B cell (primary cell): ENCODE results near the gene RNFT2. TPM values are rescaled to one million over a fixed set of nuclear protein-coding genes. Genes with fewer than 3 reads are reported as not detected.

Experiments used
- ATAC-seq: fragments of 200-7000 bp; cut with Tn5 transposase; one replicate; pipeline ENCODE4 v1.10.0; 2021; ENCODE audit warnings: low read depth, mild to moderate bottlenecking, moderate number of reproducible peaks, moderate library complexity
- CTCF ChIA-PET: fragments of 350-600 bp; sonication (Branson Sonifier 250); formaldehyde crosslinking; loops from one replicate; lab custom pipeline; 2021; ENCODE audit warnings: antibody characterized with exemption, inconsistent platforms; lab: Charles Lee
- POLR2A ChIA-PET: fragments of 350-600 bp; sonication (Branson Sonifier 250); formaldehyde crosslinking; loops from one replicate; lab custom pipeline; 2021; ENCODE audit warnings: antibody characterized with exemption; lab: Charles Lee
- DNase-seq: peaks from one replicate; pipeline ENCODE4 v3.0.0; 2013
- H2AFZ ChIP-seq: 2 replicates; pipeline ENCODE4 v1.6.1; 2012; ENCODE audit warnings: mild to moderate bottlenecking, low read depth, low read length; ENCODE audit not compliant: insufficient read depth, poor library complexity, severe bottlenecking
- H3K27ac ChIP-seq, 2 donors: 1 replicate in 1 of 2; 2 replicates in 1 of 2; pipeline ENCODE4 v1.5.1; 2012 to 2013; ENCODE audit warnings: low read length in 2 of 2, mild to moderate bottlenecking in 2 of 2, moderate library complexity in 1 of 2
- H3K27me3 ChIP-seq, 4 experiments: fragments of 200-600 bp in 1 of 4; sonication (generic) in 1 of 4; replicated peaks in 1 of 4; 1 replicate in 2 of 4; 2 replicates in 2 of 4; pipeline versions ENCODE4 v1.6.1 to v1.7.0; 2013 to 2016; ENCODE audit warnings: low read length in 3 of 4, mild to moderate bottlenecking in 2 of 4, mixed read lengths in 1 of 4, moderate library complexity in 1 of 4; ENCODE audit not compliant: insufficient read depth in 4 of 4, control insufficient read depth in 3 of 4; ENCODE audit errors: control extremely low read depth in 1 of 4
- H3K36me3 ChIP-seq, 2 experiments: replicated peaks in 1 of 2; 1 replicate in 1 of 2; 2 replicates in 1 of 2; pipeline versions ENCODE4 v1.6.1 to v1.7.1; 2013; ENCODE audit warnings: low read length in 1 of 2; ENCODE audit not compliant: insufficient read depth in 2 of 2, control insufficient read depth in 1 of 2; ENCODE audit errors: control extremely low read depth in 1 of 2, extremely low read depth in 1 of 2
- H3K4me1 ChIP-seq, 2 donors: fragments of 200-600 bp in 1 of 2; sonication (generic) in 1 of 2; 1 replicate in 1 of 2; 2 replicates in 1 of 2; pipeline versions ENCODE4 v1.5.1 to v1.6.1; 2013 to 2017; ENCODE audit warnings: low read length in 2 of 2; ENCODE audit not compliant: control insufficient read depth in 2 of 2, insufficient read depth in 2 of 2
- H3K4me2 ChIP-seq: replicated peaks from 2 replicates; pipeline ENCODE3; 2012; ENCODE audit warnings: mild to moderate bottlenecking, low read depth, low read length; ENCODE audit not compliant: poor library complexity, severe bottlenecking
- H3K4me3 ChIP-seq, 5 experiments: fragments of 200-600 bp in 1 of 5; sonication (generic) in 1 of 5; 1 replicate in 3 of 5; 2 replicates in 2 of 5; pipeline versions ENCODE4 v1.5.1 to v1.7.0; 2011 to 2016; ENCODE audit warnings: low read length in 4 of 5, mild to moderate bottlenecking in 4 of 5, low read depth in 2 of 5, control low read depth in 1 of 5, moderate library complexity in 1 of 5; ENCODE audit not compliant: insufficient read depth in 1 of 5; ENCODE audit errors: control extremely low read depth in 1 of 5, extremely low read depth in 1 of 5
- H3K79me2 ChIP-seq: fragments of 200-600 bp; sonication (generic); one replicate; pipeline ENCODE4 v1.6.0; 2016; ENCODE audit warnings: low read length; ENCODE audit not compliant: control insufficient read depth, insufficient read depth
- H3K9ac ChIP-seq: fragments of 200-600 bp; sonication (generic); 2 replicates; pipeline ENCODE4 v1.6.1; 2017; ENCODE audit warnings: mild to moderate bottlenecking, low read length, moderate library complexity
- H3K9me3 ChIP-seq, 3 donors: one replicate each; pipeline versions ENCODE4 v1.6.1 to v1.7.1; 2013; ENCODE audit warnings: low read length in 2 of 3; ENCODE audit not compliant: control insufficient read depth in 2 of 3, insufficient read depth in 1 of 3; ENCODE audit errors: control extremely low read depth in 1 of 3
- H4K20me1 ChIP-seq: 2 replicates; pipeline ENCODE4 v1.6.0; 2012; ENCODE audit warnings: mild to moderate bottlenecking, low read length; ENCODE audit not compliant: insufficient read depth, control insufficient read depth, poor library complexity, severe bottlenecking
- H3K27ac Mint-ChIP-seq: one replicate; pipeline ENCODE4 v1.8.0; 2021; ENCODE audit warnings: mixed read lengths
- H3K27me3 Mint-ChIP-seq: one replicate; pipeline ENCODE4 v1.8.0; 2021; ENCODE audit warnings: mixed read lengths
- H3K4me1 Mint-ChIP-seq: one replicate; pipeline ENCODE4 v1.8.0; 2021; ENCODE audit warnings: mixed read lengths
- H3K4me3 Mint-ChIP-seq: one replicate; pipeline ENCODE4 v1.8.0; 2021; ENCODE audit warnings: mixed read lengths
- H3K9me3 Mint-ChIP-seq: one replicate; pipeline ENCODE4 v1.8.0; 2022; ENCODE audit warnings: mixed read lengths; ENCODE audit not compliant: insufficient read depth
- EZH2 ChIP-seq: IDR thresholded peaks from 2 replicates; pipeline ENCODE4 v1.6.1; 2012; ENCODE audit warnings: borderline replicate concordance, low read depth, mild to moderate bottlenecking, moderate library complexity, low read length; ENCODE audit not compliant: insufficient read depth, poor library complexity, severe bottlenecking
- WGBS: methylation state at CpG from one replicate; pipeline ENCODE4 v1.1.5; 2013; ENCODE audit warnings: missing lambda C conversion rate; ENCODE audit not compliant: insufficient coverage; 5-methylcytosine and 5-hydroxymethylcytosine counted together
- intact Hi-C: fragments of 100-400 bp; cut with micrococcal nuclease; formaldehyde crosslinking; loops from one replicate; pipeline ENCODE4 v1.10.0; 2022
- polyA plus RNA-seq: library from polyadenylated mRNA; depleted of rRNA; stranded (reverse); fragments of >200 nt; gene quantifications from 2 replicates; pipeline ENCODE4 v1.2.3, GENCODE V29; 2012
- total RNA-seq, 2 donors: library from RNA; stranded (reverse); fragments of 120-200 nt in 1 of 2; gene quantifications; 1 replicate in 1 of 2; 2 replicates in 1 of 2; pipeline versions ENCODE4 v1.2.3 to v1.2.4, GENCODE V29; 2013 to 2022
- TF ChIP-seq, protein P1 (sequence below): fragments of 200-600 bp; IDR thresholded peaks from one replicate; pipeline ENCODE4 v1.8.0; 2022; ENCODE audit warnings: antibody characterized with exemption, mild to moderate bottlenecking

RNFT2 gene
- total and polyA plus RNA-seq, 2 donors (not counting 1 experiment from before 2014, with no cell fraction given): 5.2 to 18.2 TPM

DNA sequence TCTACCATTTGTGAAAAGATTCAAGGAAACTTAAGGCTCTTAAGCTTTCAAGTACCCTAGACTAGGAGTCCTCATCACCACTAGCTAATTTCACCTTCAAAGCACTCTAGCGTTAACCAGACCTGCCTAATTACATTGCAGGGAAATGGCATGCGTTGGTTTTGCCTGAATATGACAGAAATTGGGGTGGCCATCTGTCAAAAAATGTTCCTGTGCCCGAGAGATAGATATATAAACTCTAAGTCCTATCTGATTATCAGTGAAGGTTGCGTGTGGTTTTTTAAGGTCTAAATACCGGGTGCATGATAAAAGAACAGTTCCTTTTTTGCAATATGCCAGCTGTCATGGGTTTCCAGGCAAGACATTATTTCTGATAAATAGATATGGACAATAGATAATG lies 48.6 kb upstream of the RNFT2 start:
- ChIA-PET CTCF (interaction anchor here (0.6 to 1.4 kb wide), 4 partner anchors 13 to 631 kb away, joined by 3 to 6 read pairs (median 4); no protein-coding TSS in a partner anchor), POLR2A (no interaction called here)
- TF ChIP-seq, protein P1, sequence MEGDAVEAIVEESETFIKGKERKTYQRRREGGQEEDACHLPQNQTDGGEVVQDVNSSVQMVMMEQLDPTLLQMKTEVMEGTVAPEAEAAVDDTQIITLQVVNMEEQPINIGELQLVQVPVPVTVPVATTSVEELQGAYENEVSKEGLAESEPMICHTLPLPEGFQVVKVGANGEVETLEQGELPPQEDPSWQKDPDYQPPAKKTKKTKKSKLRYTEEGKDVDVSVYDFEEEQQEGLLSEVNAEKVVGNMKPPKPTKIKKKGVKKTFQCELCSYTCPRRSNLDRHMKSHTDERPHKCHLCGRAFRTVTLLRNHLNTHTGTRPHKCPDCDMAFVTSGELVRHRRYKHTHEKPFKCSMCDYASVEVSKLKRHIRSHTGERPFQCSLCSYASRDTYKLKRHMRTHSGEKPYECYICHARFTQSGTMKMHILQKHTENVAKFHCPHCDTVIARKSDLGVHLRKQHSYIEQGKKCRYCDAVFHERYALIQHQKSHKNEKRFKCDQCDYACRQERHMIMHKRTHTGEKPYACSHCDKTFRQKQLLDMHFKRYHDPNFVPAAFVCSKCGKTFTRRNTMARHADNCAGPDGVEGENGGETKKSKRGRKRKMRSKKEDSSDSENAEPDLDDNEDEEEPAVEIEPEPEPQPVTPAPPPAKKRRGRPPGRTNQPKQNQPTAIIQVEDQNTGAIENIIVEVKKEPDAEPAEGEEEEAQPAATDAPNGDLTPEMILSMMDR: no peak
- TF ChIP-seq EZH2: no peak
- no peak overlapping the region for H2AFZ ChIP-seq
- no peaks in the 10 kb centered on the region for H3K36me3 ChIP-seq
- H3K4me2 ChIP-seq: no peak overlapping the region
- peaks cover 22% of the 10 kb centered on the region for H3K27me3 Mint-ChIP-seq
- H3K79me2 ChIP-seq: no peaks in the 10 kb centered on the region
- peaks cover 26% of the 10 kb centered on the region for H3K4me1 Mint-ChIP-seq
- peaks cover 0 to 20% (median 12%) of the 10 kb centered on the region in 4 experiments for H3K27me3 ChIP-seq
- H3K27ac ChIP-seq: no peak overlapping the region
- no peaks in the 10 kb centered on the region for H3K9me3 Mint-ChIP-seq
- no peak for ATAC-seq
- no peak overlapping the region for H3K27ac Mint-ChIP-seq
- H3K9me3 ChIP-seq: peaks cover 0 to 13% (median 0%) of the 10 kb centered on the region in 3 donors
- H3K4me1 ChIP-seq: peaks cover 27 to 32% of the 10 kb centered on the region in 2 donors
- no peak overlapping the region for H3K4me3 Mint-ChIP-seq
- no peaks in the 10 kb centered on the region for H4K20me1 ChIP-seq
- no peak overlapping the region for H3K9ac ChIP-seq
- intact Hi-C loops: no loop called here
- 33% methylated on average over 1 of the region's 5 CpGs for WGBS
- no peak for DNase-seq
- H3K4me3 ChIP-seq: no peak overlapping the region

DNA sequence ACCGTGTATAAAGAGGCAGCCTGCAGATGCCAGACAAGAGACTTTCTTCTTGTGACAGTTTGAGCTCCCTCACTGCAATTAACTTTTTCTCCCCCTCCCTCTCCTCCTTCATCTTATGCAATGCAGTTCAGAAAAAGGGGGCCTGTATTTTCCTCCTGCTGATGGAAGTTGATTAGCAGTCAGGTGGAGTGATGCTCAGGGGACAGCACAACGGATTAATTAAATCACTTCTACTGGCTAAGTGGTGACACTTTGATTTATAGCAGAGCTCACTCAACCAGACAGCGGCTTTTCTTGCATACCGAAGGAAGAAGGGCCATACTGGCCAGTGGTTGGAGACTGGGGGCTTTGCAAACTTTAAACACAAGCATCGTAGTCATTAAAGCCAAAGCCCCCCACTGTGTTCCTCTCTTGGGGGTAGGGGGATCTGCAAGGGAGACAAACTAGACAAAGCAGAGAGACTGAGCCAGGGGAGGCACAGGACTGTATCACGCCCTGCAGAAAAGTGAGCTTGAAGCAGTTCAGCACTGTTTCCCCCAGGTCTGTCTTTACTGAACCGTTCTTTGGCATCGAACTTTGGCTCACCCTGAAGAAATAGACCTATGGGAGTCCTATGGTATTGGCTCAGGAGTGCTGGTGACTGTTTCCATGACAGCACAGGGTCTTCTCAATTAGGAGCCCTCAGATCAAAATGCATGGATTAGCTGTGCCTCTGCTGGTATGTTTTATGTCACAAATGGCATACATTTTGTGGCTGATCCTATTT lies 48.0 kb upstream of the RNFT2 start:
- TF ChIP-seq EZH2: no peak
- TF ChIP-seq, protein P1: no peak
- no peaks in the 10 kb centered on the region for H4K20me1 ChIP-seq
- Mint-ChIP-seq H3K27me3 (peaks cover 28% of the 10 kb centered on the region), H3K4me1 (peaks cover 33% of the 10 kb centered on the region), H3K4me3 (no peak overlapping the region), H3K9me3 (no peaks in the 10 kb centered on the region), H3K27ac (no peak overlapping the region)
- no peak overlapping the region for H2AFZ ChIP-seq
- no peak overlapping the region for H3K4me2 ChIP-seq
- DNase-seq (no peak), ATAC-seq (no peak)
- ChIA-PET POLR2A (no interaction called here), CTCF (interaction anchor here (0.7 to 1.4 kb wide), 5 partner anchors 10 to 549 kb away, joined by 3 to 6 read pairs (median 5); no protein-coding TSS in a partner anchor)
- H3K79me2 ChIP-seq: no peaks in the 10 kb centered on the region
- intact Hi-C loops: no loop called here
- peaks cover 33 to 38% of the 10 kb centered on the region in 2 donors for H3K4me1 ChIP-seq
- no peak overlapping the region for H3K4me3 ChIP-seq
- peaks cover 0 to 13% (median 0%) of the 10 kb centered on the region in 3 donors for H3K9me3 ChIP-seq
- H3K36me3 ChIP-seq: no peaks in the 10 kb centered on the region
- H3K27ac ChIP-seq: no peak overlapping the region
- 79% methylated on average over 4 of the region's 8 CpGs for WGBS
- peaks cover 0 to 26% (median 15%) of the 10 kb centered on the region in 4 experiments for H3K27me3 ChIP-seq
- no peak overlapping the region for H3K9ac ChIP-seq
